SK-MEL-5 (cell line): ENCODE data around the gene C5. TPM values are rescaled to one million over a fixed set of nuclear protein-coding genes. Genes with fewer than 3 reads are reported as not detected.
"Not testable (repeated sequence)": the region's sequence is repeated elsewhere in the genome, so short reads cannot be mapped to it uniquely, and the experiment has no call there.

ENCODE experiments used
- DNase-seq: peaks from one replicate; pipeline ENCODE4 v3.0.0-alpha.2; 2016; ENCODE audit warnings: low read depth, low spot score
- in situ Hi-C: cut with HindIII; loops from 2 replicates; pipeline ENCODE4 v1.10.0; 2016; ENCODE audit warnings: low sequenced_read_pairs, high pct_unique_total_duplicates, low pct_unique_long_range_greater_than_20kb
- total RNA-seq: library from RNA; depleted of rRNA; stranded (reverse); fragments of >200 nt; shearing (Covaris generic); gene quantifications from 2 replicates; pipeline ENCODE4 v1.2.3, GENCODE V29; 2014

Gene C5
- total RNA-seq, 1 experiment from 2014 or later = 1.9 TPM

- in situ Hi-C loops = no loop called here
- no peak for DNase-seq
These were observed 9.4 kb upstream of the C5 start for GRCh38 chr9:121059513-121059912.

- in situ Hi-C loops = no loop called here
- no peak for DNase-seq
These were observed 7.7 kb upstream of the C5 start for GRCh38 chr9:121057821-121058220.

GRCh38 chr9:121055642-121056143 lies 5.6 kb upstream of the C5 start:
- in situ Hi-C loops = no loop called here
- DNase-seq = peak; percentile 64

- DNase-seq = no peak
- in situ Hi-C loops = no loop called here
These were observed 3.5 kb upstream of the C5 start for GRCh38 chr9:121053544-121053943.

- in situ Hi-C loops = no loop called here
- no peak for DNase-seq
These were observed 1.5 kb downstream of the C5 start for GRCh38 chr9:121048618-121049017.

GRCh38 chr9:121048175-121048574 lies 1.9 kb downstream of the C5 start:
- in situ Hi-C loops = no loop called here
- no peak for DNase-seq

- in situ Hi-C loops = no loop called here
- no peak for DNase-seq
These were observed 11.3 kb downstream of the C5 start for GRCh38 chr9:121038804-121039203.

- no peak for DNase-seq
- in situ Hi-C loops = no loop called here
These were observed 11.7 kb downstream of the C5 start for GRCh38 chr9:121038362-121038761.

- in situ Hi-C loops, DNase-seq: not testable (repeated sequence)
These were observed 14.4 kb downstream of the C5 start for GRCh38 chr9:121035717-121036116.

GRCh38 chr9:121034529-121034928 lies 15.5 kb downstream of the C5 start:
- no peak for DNase-seq
- in situ Hi-C loops = no loop called here

GRCh38 chr9:121029469-121029868 lies 20.6 kb downstream of the C5 start:
- in situ Hi-C loops = no loop called here

GRCh38 chr9:121028285-121028684 lies 21.8 kb downstream of the C5 start:
- in situ Hi-C loops, DNase-seq: not testable (repeated sequence)

More at GRCh38 chr9:121029469-121029868, 20.6 kb downstream of the C5 start:
- DNase-seq = no peak

- DNase-seq = no peak
- in situ Hi-C loops = no loop called here
These were observed 23.3 kb downstream of the C5 start for GRCh38 chr9:121026768-121027167.

GRCh38 chr9:121026260-121026691 lies 23.8 kb downstream of the C5 start:
- DNase-seq = no peak
- in situ Hi-C loops = no loop called here

- no peak for DNase-seq
- in situ Hi-C loops = no loop called here
These were observed 25.8 kb downstream of the C5 start for GRCh38 chr9:121024237-121024636.

- in situ Hi-C loops = no loop called here
These were observed 27.0 kb downstream of the C5 start for GRCh38 chr9:121023064-121023463.

GRCh38 chr9:121021301-121021700 lies 28.8 kb downstream of the C5 start:
- in situ Hi-C loops = no loop called here
- no peak for DNase-seq

More at GRCh38 chr9:121023064-121023463, 27.0 kb downstream of the C5 start:
- peak; percentile 53 for DNase-seq

GRCh38 chr9:121019273-121019672 lies 30.8 kb downstream of the C5 start:
- no peak for DNase-seq
- in situ Hi-C loops = no loop called here

- in situ Hi-C loops = no loop called here
- DNase-seq = no peak
These were observed 36.2 kb downstream of the C5 start for GRCh38 chr9:121013911-121014310.

- DNase-seq = no peak
- in situ Hi-C loops = no loop called here
These were observed 40.4 kb downstream of the C5 start for GRCh38 chr9:121009650-121010049.
